Measurements from ENCODE around the gene STAT4.

Gene STAT4

DNA sequence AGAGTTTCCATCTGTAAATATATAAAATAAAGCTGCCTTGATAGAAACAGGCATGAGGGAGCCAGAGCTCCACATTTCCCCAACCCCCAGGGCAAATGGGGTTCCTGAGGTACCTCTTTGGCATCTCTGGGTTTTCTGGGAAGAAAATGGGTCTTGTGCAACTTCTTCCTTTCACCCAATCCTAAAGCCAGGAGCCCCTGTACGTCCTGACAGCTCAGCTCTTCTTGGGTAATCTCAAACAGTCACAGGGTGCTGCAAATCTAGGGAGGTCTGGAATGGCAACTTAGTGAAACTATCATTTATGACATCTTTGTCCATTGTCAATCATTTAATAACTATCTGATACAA, 100.2 kb downstream of the STAT4 start:
- no peak overlapping the region for H3K4me2 ChIP-seq (ENCODE audit: low read depth, low read length)

DNA sequence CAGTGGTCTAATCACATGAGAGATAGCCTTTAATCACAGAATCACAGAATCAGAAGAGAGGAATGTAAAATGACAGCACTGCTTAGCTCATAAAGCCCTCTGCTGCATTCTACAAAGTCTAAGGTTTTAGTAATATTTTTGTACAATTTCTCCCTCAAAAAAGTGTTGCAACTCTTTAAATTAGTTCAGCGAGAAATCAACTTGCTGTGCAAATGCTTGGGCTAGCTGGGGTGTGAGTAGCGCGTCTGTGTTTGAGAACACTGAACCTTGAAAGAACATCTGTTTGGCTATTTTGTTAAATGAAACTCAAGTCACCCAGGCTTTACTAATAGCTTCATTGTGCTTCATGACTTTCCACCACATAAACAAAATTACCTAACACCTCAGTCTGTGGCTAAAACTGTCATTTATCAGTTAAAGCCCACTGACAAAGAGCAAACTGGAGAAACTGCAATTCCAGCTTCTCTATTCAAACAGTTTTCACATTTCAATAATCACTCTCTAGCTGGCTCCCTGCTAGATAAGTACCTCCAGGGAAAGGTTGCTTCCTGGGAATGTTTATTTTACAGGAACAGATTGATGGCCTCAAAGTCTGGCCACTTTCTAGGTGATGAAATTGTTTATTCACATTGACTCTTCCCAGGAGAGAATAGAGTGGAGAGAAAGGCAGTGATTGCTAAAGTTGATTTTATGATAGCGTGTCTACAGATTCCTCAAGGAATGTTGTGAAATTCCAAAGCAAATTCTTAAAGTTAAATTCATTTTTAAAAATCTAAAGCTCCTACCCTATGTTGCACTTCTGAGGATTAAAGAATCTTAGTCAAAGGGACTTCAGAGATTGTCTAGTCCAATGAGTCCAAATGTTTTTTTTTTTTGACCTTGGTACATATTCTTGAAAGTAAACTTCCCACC, 100.8 kb downstream of the STAT4 start:
- no peaks in the 10 kb centered on the region for H3K27me3 ChIP-seq (replicated peaks; ENCODE audit: insufficient read depth, low read length)
- H3K4me3 ChIP-seq (ENCODE audit: low read length), result no peak overlapping the region
- no peaks in the 10 kb centered on the region for H3K9me2 ChIP-seq (replicated peaks; ENCODE audit: insufficient read depth, low read length)
- H3K79me2 ChIP-seq (ENCODE audit: low read length), result no peaks in the 10 kb centered on the region
- no peak for DNase-seq
- no peaks in the 10 kb centered on the region for H3K9me3 ChIP-seq (replicated peaks; ENCODE audit: insufficient read depth, low read length)
- no peak overlapping the region for H3K9ac ChIP-seq (ENCODE audit: low read length)
- no peaks in the 10 kb centered on the region for H3F3A ChIP-seq (ENCODE audit: insufficient read depth, low read length)
- no peaks in the 10 kb centered on the region for H4K20me1 ChIP-seq (ENCODE audit: insufficient read depth, low read length)
- H3K4me2 ChIP-seq (ENCODE audit: low read depth, low read length), result no peak overlapping the region
- H2AFZ ChIP-seq (ENCODE audit: low read length), result no peak overlapping the region
- no peaks in the 10 kb centered on the region for H3K36me3 ChIP-seq (replicated peaks; ENCODE audit: insufficient read depth, low read length)
- peaks cover 12% of the 10 kb centered on the region for H3K4me1 ChIP-seq (ENCODE audit: low read length)
- TF ChIP-seq, protein P1, sequence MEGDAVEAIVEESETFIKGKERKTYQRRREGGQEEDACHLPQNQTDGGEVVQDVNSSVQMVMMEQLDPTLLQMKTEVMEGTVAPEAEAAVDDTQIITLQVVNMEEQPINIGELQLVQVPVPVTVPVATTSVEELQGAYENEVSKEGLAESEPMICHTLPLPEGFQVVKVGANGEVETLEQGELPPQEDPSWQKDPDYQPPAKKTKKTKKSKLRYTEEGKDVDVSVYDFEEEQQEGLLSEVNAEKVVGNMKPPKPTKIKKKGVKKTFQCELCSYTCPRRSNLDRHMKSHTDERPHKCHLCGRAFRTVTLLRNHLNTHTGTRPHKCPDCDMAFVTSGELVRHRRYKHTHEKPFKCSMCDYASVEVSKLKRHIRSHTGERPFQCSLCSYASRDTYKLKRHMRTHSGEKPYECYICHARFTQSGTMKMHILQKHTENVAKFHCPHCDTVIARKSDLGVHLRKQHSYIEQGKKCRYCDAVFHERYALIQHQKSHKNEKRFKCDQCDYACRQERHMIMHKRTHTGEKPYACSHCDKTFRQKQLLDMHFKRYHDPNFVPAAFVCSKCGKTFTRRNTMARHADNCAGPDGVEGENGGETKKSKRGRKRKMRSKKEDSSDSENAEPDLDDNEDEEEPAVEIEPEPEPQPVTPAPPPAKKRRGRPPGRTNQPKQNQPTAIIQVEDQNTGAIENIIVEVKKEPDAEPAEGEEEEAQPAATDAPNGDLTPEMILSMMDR (IDR thresholded peaks at IDR 0.05; ENCODE audit: low read length), result no peak
- TF ChIP-seq EZH2 (optimal IDR thresholded peaks at IDR 0.05; ENCODE audit: low read depth, low read length) (no peak), EZH2phosphoT487 (IDR thresholded peaks at IDR 0.05; ENCODE audit: low read length) (no peak)
- H3K27ac ChIP-seq (ENCODE audit: low read length), result no peak overlapping the region

More for the DNA sequence above, 100.2 kb downstream of the STAT4 start:
- Histone ChIP-seq H3K27ac (ENCODE audit: low read length) (no peak overlapping the region), H3K4me1 (ENCODE audit: low read length) (peaks cover 12% of the 10 kb centered on the region), H3K27me3 (replicated peaks; ENCODE audit: insufficient read depth, low read length) (no peaks in the 10 kb centered on the region), H3K79me2 (ENCODE audit: low read length) (no peaks in the 10 kb centered on the region), H3K36me3 (replicated peaks; ENCODE audit: insufficient read depth, low read length) (no peaks in the 10 kb centered on the region), H3K9me3 (replicated peaks; ENCODE audit: insufficient read depth, low read length) (no peaks in the 10 kb centered on the region), H3K4me3 (ENCODE audit: low read length) (no peak overlapping the region), H3K9ac (ENCODE audit: low read length) (no peak overlapping the region), H3F3A (ENCODE audit: insufficient read depth, low read length) (no peaks in the 10 kb centered on the region), H3K9me2 (replicated peaks; ENCODE audit: insufficient read depth, low read length) (no peaks in the 10 kb centered on the region), H2AFZ (ENCODE audit: low read length) (no peak overlapping the region), H4K20me1 (ENCODE audit: insufficient read depth, low read length) (no peaks in the 10 kb centered on the region)
- TF ChIP-seq, protein P1 (IDR thresholded peaks at IDR 0.05; ENCODE audit: low read length), result no peak
- DNase-seq, result no peak

DNA sequence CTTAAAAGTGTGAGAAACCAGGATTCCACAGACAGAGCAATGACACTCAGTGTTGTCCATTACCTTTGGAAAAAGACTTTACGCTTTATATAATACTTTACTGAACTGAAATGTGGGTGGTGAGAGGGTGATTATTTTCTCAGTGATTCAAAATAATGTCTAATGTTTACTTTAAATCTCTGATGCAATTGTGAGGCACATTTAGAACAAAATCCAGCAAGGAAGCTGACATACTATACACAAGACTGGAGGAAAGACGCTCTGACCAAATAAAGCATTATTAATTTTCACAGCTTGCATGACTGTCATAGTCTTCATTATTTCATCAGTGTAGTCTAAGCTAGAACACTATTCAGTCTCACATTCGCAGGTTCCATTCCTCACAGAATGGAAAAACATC, 102.7 kb downstream of the STAT4 start:
- H3F3A ChIP-seq (ENCODE audit: insufficient read depth, low read length), result no peaks in the 10 kb centered on the region
- no peak for TF ChIP-seq EZH2 (optimal IDR thresholded peaks at IDR 0.05; ENCODE audit: low read depth, low read length)
- no peak for TF ChIP-seq EZH2phosphoT487 (IDR thresholded peaks at IDR 0.05; ENCODE audit: low read length)
- TF ChIP-seq, protein P1 (IDR thresholded peaks at IDR 0.05; ENCODE audit: low read length), result no peak
- no peak overlapping the region for H2AFZ ChIP-seq (ENCODE audit: low read length)
- no peak overlapping the region for H3K27ac ChIP-seq (ENCODE audit: low read length)
- no peak overlapping the region for H3K4me2 ChIP-seq (ENCODE audit: low read depth, low read length)
- H3K9me2 ChIP-seq (replicated peaks; ENCODE audit: insufficient read depth, low read length), result no peaks in the 10 kb centered on the region
- no peaks in the 10 kb centered on the region for H3K27me3 ChIP-seq (replicated peaks; ENCODE audit: insufficient read depth, low read length)
- peaks cover 12% of the 10 kb centered on the region for H3K4me1 ChIP-seq (ENCODE audit: low read length)
- H4K20me1 ChIP-seq (ENCODE audit: insufficient read depth, low read length), result no peaks in the 10 kb centered on the region
- no peak for DNase-seq
- H3K9me3 ChIP-seq (replicated peaks; ENCODE audit: insufficient read depth, low read length), result no peaks in the 10 kb centered on the region
- H3K4me3 ChIP-seq (ENCODE audit: low read length), result no peak overlapping the region
- H3K36me3 ChIP-seq (replicated peaks; ENCODE audit: insufficient read depth, low read length), result no peaks in the 10 kb centered on the region
- no peak overlapping the region for H3K9ac ChIP-seq (ENCODE audit: low read length)
- no peaks in the 10 kb centered on the region for H3K79me2 ChIP-seq (ENCODE audit: low read length)

Data from MM.1S (cell line).